Chondrocyte (in vitro differentiated cells): ENCODE results near the gene VIM. TPM values are rescaled to one million over a fixed set of nuclear protein-coding genes. Genes with fewer than 3 reads are reported as not detected.

Experiments
- DNase-seq: peaks from one replicate; pipeline ENCODE4 v3.0.0; 2021; ENCODE audit warnings: mixed read lengths, low spot score
- H3K27ac Mint-ChIP-seq: one replicate; pipeline ENCODE4 v1.8.0; 2021; ENCODE audit warnings: mild to moderate bottlenecking, moderate library complexity, mixed read lengths; ENCODE audit not compliant: unreplicated experiment
- H3K27me3 Mint-ChIP-seq: 2 replicates; pipeline ENCODE4 v1.8.0; 2021; ENCODE audit warnings: low read depth, mixed read lengths
- H3K36me3 Mint-ChIP-seq: 2 replicates; pipeline ENCODE4 v1.8.0; 2021; ENCODE audit warnings: low read depth, mixed read lengths
- H3K4me1 Mint-ChIP-seq: 2 replicates; pipeline ENCODE4 v1.8.0; 2021; ENCODE audit warnings: low read depth, mild to moderate bottlenecking, mixed read lengths
- H3K4me3 Mint-ChIP-seq: one replicate; pipeline ENCODE4 v1.8.0; 2021; ENCODE audit warnings: mild to moderate bottlenecking, moderate library complexity, mixed read lengths; ENCODE audit not compliant: unreplicated experiment
- H3K9me3 Mint-ChIP-seq: 2 replicates; pipeline ENCODE4 v1.8.0; 2021; ENCODE audit warnings: low read depth, mixed read lengths
- long read RNA-seq: library from polyadenylated mRNA; stranded (forward); transcript quantifications from one replicate; pipeline ENCODE4 v2.0.0, GENCODE V29; 2021
- total RNA-seq: library from RNA; stranded (reverse); gene quantifications from 3 replicates; pipeline ENCODE4 v1.2.1, GENCODE V29; 2021
- TF ChIP-seq, protein P1 (sequence below): fragments of 200-600 bp; sonication (generic); IDR thresholded peaks from 2 replicates; pipeline ENCODE4 v1.5.0; 2021; ENCODE audit warnings: antibody characterized with exemption, mild to moderate bottlenecking, moderate library complexity

VIM gene
- total RNA-seq, result 2,627 to 4,580 TPM (median 4,556 TPM) in 3 replicates
- long read RNA-seq, transcript VIM-201 (9 exons, 1,868 nt), result major isoform, 4,207 of 4,347 reads
- long read RNA-seq, partial matches to known transcripts, result 66 of 4,347 reads
- long read RNA-seq, other reads (novel, unspliced or antisense), result 70 of 4,347 reads

DNA sequence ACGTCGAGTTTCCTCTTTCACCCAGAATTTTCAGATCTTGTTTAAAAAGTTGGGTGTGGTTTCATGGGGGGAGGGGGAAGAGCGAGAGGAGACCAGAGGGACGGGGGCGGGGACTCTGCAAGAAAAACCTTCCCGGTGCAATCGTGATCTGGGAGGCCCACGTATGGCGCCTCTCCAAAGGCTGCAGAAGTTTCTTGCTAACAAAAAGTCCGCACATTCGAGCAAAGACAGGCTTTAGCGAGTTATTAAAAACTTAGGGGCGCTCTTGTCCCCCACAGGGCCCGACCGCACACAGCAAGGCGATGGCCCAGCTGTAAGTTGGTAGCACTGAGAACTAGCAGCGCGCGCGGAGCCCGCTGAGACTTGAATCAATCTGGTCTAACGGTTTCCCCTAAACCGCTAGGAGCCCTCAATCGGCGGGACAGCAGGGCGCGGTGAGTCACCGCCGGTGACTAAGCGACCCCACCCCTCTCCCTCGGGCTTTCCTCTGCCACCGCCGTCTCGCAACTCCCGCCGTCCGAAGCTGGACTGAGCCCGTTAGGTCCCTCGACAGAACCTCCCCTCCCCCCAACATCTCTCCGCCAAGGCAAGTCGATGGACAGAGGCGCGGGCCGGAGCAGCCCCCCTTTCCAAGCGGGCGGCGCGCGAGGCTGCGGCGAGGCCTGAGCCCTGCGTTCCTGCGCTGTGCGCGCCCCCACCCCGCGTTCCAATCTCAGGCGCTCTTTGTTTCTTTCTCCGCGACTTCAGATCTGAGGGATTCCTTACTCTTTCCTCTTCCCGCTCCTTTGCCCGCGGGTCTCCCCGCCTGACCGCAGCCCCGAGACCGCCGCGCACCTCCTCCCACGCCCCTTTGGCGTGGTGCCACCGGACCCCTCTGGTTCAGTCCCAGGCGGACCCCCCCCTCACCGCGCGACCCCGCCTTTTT lies at the start of gene VIM:
VIM (plus strand) TSS at position 151 of the 925 bp plus-strand sequence. CDS start 1,182 bp downstream, outside the sequence.
- peaks cover 34% of the 10 kb centered on the region for H3K36me3 Mint-ChIP-seq

DNA sequence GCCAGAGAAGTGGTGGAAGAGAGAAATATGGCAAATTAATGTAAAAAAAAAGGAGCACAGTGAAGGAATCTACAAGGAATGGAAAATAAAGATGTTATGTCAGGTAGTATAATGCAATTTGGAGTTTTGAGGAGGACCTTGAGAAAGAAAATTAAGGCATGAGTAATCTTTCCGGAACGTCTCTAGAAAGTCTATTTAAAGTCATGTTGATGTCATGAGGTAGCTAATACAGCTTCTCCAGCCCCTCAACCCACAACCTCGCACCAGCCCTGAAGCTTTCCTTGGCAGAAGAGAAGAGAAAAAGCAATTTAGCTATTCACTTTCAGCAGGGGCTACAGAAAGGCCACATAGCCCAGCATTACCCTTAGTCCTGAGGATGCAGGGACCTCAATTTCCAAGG lies 49.0 kb upstream of the VIM start:
- TF ChIP-seq, protein P1, sequence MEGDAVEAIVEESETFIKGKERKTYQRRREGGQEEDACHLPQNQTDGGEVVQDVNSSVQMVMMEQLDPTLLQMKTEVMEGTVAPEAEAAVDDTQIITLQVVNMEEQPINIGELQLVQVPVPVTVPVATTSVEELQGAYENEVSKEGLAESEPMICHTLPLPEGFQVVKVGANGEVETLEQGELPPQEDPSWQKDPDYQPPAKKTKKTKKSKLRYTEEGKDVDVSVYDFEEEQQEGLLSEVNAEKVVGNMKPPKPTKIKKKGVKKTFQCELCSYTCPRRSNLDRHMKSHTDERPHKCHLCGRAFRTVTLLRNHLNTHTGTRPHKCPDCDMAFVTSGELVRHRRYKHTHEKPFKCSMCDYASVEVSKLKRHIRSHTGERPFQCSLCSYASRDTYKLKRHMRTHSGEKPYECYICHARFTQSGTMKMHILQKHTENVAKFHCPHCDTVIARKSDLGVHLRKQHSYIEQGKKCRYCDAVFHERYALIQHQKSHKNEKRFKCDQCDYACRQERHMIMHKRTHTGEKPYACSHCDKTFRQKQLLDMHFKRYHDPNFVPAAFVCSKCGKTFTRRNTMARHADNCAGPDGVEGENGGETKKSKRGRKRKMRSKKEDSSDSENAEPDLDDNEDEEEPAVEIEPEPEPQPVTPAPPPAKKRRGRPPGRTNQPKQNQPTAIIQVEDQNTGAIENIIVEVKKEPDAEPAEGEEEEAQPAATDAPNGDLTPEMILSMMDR, result no peak
- no peaks in the 10 kb centered on the region for H3K9me3 Mint-ChIP-seq
- no peak overlapping the region for H3K4me3 Mint-ChIP-seq
- H3K27ac Mint-ChIP-seq, result peak overlapping the region; percentile 42
- H3K27me3 Mint-ChIP-seq, result no peaks in the 10 kb centered on the region
- DNase-seq, result no peak
- no peaks in the 10 kb centered on the region for H3K36me3 Mint-ChIP-seq
- H3K4me1 Mint-ChIP-seq, result peaks cover 27% of the 10 kb centered on the region

More for the DNA sequence above, at the start of gene VIM:
- Mint-ChIP-seq H3K9me3 (no peaks in the 10 kb centered on the region), H3K27me3 (no peaks in the 10 kb centered on the region), H3K4me1 (peaks cover 37% of the 10 kb centered on the region), H3K4me3 (peak within 1 kb of the TSS; percentile 89), H3K27ac (peak within 1 kb of the TSS; percentile 99)
- DNase-seq, result peak; percentile 97
- TF ChIP-seq, protein P1, result no peak

DNA sequence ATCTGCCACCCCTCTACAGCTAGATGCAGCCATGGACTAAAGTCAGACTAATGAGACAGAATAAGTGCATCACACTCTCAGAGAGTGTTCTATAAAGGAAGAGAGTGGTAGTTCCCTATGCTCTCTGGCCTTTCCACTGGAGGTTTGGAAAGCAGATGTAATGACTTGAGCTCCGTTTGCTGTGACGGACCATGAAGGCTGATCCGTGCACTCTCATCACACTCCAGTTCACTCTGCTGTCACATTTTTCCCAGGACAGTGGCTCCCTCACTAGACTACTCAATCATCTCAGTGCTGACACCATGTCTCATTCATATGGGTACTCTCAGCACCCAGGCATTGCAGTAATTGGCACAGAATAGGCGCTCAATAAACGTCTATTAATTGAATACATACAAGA lies 46.9 kb upstream of the VIM start:
- Mint-ChIP-seq H3K27me3 (no peaks in the 10 kb centered on the region), H3K36me3 (no peaks in the 10 kb centered on the region), H3K9me3 (no peaks in the 10 kb centered on the region), H3K27ac (no peak overlapping the region), H3K4me3 (no peak overlapping the region), H3K4me1 (peaks cover 10% of the 10 kb centered on the region)
- TF ChIP-seq, protein P1, result no peak
- no peak for DNase-seq

DNA sequence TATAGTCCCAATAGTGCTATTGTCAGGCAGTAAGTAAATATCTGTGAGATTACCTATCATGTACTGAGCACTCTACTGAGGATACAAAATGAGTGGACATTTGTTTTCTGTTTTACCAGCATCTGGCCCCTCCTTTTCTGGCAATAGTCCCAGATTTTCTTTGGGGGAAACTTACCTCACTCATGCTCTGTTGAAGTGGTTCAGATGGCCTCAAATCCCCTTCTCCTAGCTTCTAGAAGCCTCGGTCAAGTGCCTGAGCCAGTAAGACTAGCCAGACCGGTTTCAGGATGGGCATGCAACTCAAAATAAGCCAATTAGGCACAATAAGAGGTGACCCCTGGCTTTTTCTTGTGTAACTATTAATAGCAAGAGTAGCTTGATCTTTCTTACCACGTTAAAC lies 46.3 kb upstream of the VIM start:
- TF ChIP-seq, protein P1, result no peak
- Mint-ChIP-seq H3K27ac (no peak overlapping the region), H3K4me3 (no peak overlapping the region), H3K36me3 (no peaks in the 10 kb centered on the region), H3K27me3 (no peaks in the 10 kb centered on the region), H3K9me3 (no peaks in the 10 kb centered on the region), H3K4me1 (peaks cover 10% of the 10 kb centered on the region)
- no peak for DNase-seq

DNA sequence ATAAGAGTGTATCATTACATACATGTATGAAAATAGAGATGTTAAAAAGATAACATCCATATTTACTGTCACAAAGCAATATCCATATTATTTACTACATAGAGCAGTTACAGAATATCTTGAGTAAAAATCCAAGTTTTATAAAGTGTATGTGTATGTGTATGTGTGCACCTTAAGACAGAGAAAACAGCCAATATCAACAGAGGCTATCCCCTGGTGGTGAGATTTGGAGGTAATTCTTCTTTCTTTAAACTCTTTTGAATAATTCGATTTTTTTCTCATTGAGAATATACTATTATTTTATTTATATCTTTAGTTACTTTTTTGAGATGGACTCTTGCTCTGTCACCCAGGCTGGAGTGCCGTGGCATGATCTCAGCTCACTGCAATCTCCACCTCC lies 44.9 kb upstream of the VIM start:
- Mint-ChIP-seq H3K36me3 (no peaks in the 10 kb centered on the region), H3K4me1 (peaks cover 15% of the 10 kb centered on the region), H3K27me3 (no peaks in the 10 kb centered on the region), H3K27ac (no peak overlapping the region), H3K9me3 (no peaks in the 10 kb centered on the region), H3K4me3 (no peak overlapping the region)
- TF ChIP-seq, protein P1, result peak; percentile 59
- DNase-seq, result no peak
